Measurements from ENCODE around the gene PIGO. TPM values are rescaled to one million over a fixed set of nuclear protein-coding genes. Genes with fewer than 3 reads are reported as not detected.
A peak's percentile ranks its signal among the peaks of the same experiment; 100 is the strongest.

The PIGO gene
- total and polyA plus RNA-seq, 9 of the 15 experiments (the other 6 are each of a cell fraction or from before 2014, with no cell fraction given): 5.4 to 13.7 (median 9.7) TPM

DNA sequence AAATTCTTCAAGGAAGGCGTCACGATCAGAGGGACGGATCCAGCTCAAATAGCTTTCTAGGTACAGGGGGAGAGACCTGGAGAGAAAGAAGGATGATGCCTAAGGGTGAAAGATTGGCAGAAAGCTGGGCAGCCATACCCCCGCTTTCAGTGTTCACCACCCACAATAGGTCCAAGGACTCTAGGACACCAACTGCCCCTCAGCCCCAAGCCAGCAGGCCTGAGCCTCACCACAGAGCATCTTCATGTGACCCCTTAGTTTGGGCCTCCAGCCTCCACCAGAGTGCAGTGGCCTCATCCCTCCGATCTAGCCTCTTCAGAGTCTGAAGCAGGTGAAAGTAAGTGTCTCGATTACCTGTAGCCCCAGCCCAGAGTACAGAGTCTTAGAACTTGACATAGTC lies 22.2 kb downstream of the PIGO start:
- Histone ChIP-seq H3K4me2 (ENCODE audit: insufficient read depth, low read length) (no peak overlapping the region), H3K9me3 (replicated peaks; ENCODE audit: control insufficient read depth, insufficient read depth, low read depth, low read length) (no peaks in the 10 kb centered on the region), H3K9ac (ENCODE audit: insufficient read depth in 1 of 2, low read depth in 2 of 2, low read length in 2 of 2) (no peak overlapping the region), H3K4me3 (no peak overlapping the region), H4K20me1 (replicated peaks; ENCODE audit: control insufficient read depth, insufficient read depth, low read length) (peaks cover 19% of the 10 kb centered on the region), H2AFZ (ENCODE audit: low read depth, low read length) (no peak overlapping the region), H3K79me2 (ENCODE audit: control insufficient read depth, insufficient read depth, low read length) (peaks cover 52% of the 10 kb centered on the region), H3K36me3 (ENCODE audit: control insufficient read depth, insufficient read depth, low read length) (peaks cover 61% of the 10 kb centered on the region), H3K27me3 (ENCODE audit: control insufficient read depth in 2 of 2, insufficient read depth in 2 of 2, low read length in 2 of 2) (no peaks in the 10 kb centered on the region), H3K27ac (ENCODE audit: extremely low read depth, low read depth, low read length) (no peak overlapping the region), H3K4me1 (replicated peaks in 1 of 2; ENCODE audit: control insufficient read depth in 2 of 2, insufficient read depth in 2 of 2, low read length in 2 of 2) (peaks cover 14 to 17% of the 10 kb centered on the region in 2 experiments; a peak in 3 of 5 replicates), H3K9me1 (ENCODE audit: control insufficient read depth, insufficient read depth, low read length) (peaks cover 4% of the 10 kb centered on the region)
- FAIRE-seq (no peak), ATAC-seq (no peak), DNase-seq (ENCODE audit: extremely low read depth in 1 of 4, low spot score in 3 of 4) (no peak)
- POLR2A ChIA-PET: no interaction called here
- in situ Hi-C loops (cut with MboI) (no loop called here), intact Hi-C loops (cut with micrococcal nuclease) (no loop called here)
- CTCF ChIA-PET (ENCODE audit: low intra/inter-chr PET ratio): no interaction called here
- TF ChIP-seq BDP1 (IDR thresholded peaks at IDR 0.05; ENCODE audit: insufficient read depth, insufficient read length): no peak
- TF ChIP-seq, protein P1, sequence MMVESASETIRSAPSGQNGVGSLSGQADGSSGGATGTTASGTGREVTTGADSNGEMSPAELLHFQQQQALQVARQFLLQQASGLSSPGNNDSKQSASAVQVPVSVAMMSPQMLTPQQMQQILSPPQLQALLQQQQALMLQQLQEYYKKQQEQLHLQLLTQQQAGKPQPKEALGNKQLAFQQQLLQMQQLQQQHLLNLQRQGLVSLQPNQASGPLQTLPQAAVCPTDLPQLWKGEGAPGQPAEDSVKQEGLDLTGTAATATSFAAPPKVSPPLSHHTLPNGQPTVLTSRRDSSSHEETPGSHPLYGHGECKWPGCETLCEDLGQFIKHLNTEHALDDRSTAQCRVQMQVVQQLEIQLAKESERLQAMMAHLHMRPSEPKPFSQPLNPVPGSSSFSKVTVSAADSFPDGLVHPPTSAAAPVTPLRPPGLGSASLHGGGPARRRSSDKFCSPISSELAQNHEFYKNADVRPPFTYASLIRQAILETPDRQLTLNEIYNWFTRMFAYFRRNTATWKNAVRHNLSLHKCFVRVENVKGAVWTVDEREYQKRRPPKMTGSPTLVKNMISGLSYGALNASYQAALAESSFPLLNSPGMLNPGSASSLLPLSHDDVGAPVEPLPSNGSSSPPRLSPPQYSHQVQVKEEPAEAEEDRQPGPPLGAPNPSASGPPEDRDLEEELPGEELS (CRISPR knock-in tag; IDR thresholded peaks at IDR 0.05; ENCODE audit: borderline replicate concordance): no peak
- no peak for TF ChIP-seq TAF9B (IDR thresholded peaks at IDR 0.05; ENCODE audit: partially characterized antibody)
- BruUV-seq (replicated peaks): no TSS peak
- 100% methylated on average over 6 of the region's 6 CpGs for WGBS (ENCODE audit: insufficient coverage, low coverage, missing lambda C conversion rate)

DNA sequence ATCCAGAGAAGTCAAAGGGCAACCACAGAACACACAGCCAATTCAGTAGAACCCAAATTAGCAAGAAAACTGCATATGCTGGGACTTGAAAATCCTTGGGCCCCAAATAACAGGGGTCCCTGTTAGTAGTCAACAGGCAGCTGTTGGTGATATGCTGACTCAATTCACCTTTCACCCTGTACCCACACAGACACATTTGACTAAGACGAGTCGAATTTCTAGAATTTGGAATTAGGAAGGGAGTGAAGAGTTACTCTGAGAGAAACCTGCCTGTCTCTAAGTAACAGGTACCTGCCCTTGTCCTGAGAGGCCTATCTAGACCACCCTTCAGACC lies 23.1 kb downstream of the PIGO start:
- H3K9me1 ChIP-seq (ENCODE audit: control insufficient read depth, insufficient read depth, low read length): peaks cover 3% of the 10 kb centered on the region
- 77% methylated on average over 2 of the region's 2 CpGs for WGBS (ENCODE audit: insufficient coverage, low coverage, missing lambda C conversion rate)
- H3K4me1 ChIP-seq (replicated peaks in 1 of 2; ENCODE audit: control insufficient read depth in 2 of 2, insufficient read depth in 2 of 2, low read length in 2 of 2): peaks cover 8 to 15% of the 10 kb centered on the region in 2 experiments; a peak in 3 of 5 replicates
- POLR2A ChIA-PET: no interaction called here
- H3K4me3 ChIP-seq: no peak overlapping the region
- H3K79me2 ChIP-seq (ENCODE audit: control insufficient read depth, insufficient read depth, low read length): peaks cover 52% of the 10 kb centered on the region
- FAIRE-seq (peak; percentile 35), DNase-seq (ENCODE audit: extremely low read depth in 1 of 4, low spot score in 3 of 4) (no peak), ATAC-seq (no peak)
- intact Hi-C loops (cut with micrococcal nuclease): loop anchor here (2.0 kb wide), 2 partner anchors 24 to 42 kb away; partner anchors contain the start of genes ATOSB and PIGO
- H3K36me3 ChIP-seq (ENCODE audit: control insufficient read depth, insufficient read depth, low read length): peaks cover 70% of the 10 kb centered on the region
- H3K27me3 ChIP-seq (ENCODE audit: control insufficient read depth in 2 of 2, insufficient read depth in 2 of 2, low read length in 2 of 2): no peaks in the 10 kb centered on the region
- CTCF ChIA-PET (ENCODE audit: low intra/inter-chr PET ratio): no interaction called here
- H2AFZ ChIP-seq (ENCODE audit: low read depth, low read length): 0 out of 2 replicates have a peak overlapping the region, but pooled peaks have one; percentile 18
- H3K4me2 ChIP-seq (ENCODE audit: insufficient read depth, low read length): peak overlapping the region; percentile 49; the same call in 1 of the 2 replicates
- BruUV-seq (replicated peaks): no TSS peak
- H3K9me3 ChIP-seq (replicated peaks; ENCODE audit: control insufficient read depth, insufficient read depth, low read depth, low read length): no peaks in the 10 kb centered on the region
- H4K20me1 ChIP-seq (replicated peaks; ENCODE audit: control insufficient read depth, insufficient read depth, low read length): peaks cover 28% of the 10 kb centered on the region
- peak overlapping the region; percentile 41 for H3K27ac ChIP-seq (ENCODE audit: extremely low read depth, low read depth, low read length)
- no peak overlapping the region for H3K9ac ChIP-seq (ENCODE audit: insufficient read depth in 1 of 2, low read depth in 2 of 2, low read length in 2 of 2)
- in situ Hi-C loops (cut with MboI): no loop called here
- no peak for TF ChIP-seq POLR3G (IDR thresholded peaks at IDR 0.05; ENCODE audit: extremely low read depth, insufficient read length, insufficient replicate concordance)
- TF ChIP-seq ADNP (tag; IDR thresholded peaks at IDR 0.05): no peak
- no peak for TF ChIP-seq PPARD (CRISPR knock-in tag; IDR thresholded peaks at IDR 0.05)
- TF ChIP-seq, protein P2, sequence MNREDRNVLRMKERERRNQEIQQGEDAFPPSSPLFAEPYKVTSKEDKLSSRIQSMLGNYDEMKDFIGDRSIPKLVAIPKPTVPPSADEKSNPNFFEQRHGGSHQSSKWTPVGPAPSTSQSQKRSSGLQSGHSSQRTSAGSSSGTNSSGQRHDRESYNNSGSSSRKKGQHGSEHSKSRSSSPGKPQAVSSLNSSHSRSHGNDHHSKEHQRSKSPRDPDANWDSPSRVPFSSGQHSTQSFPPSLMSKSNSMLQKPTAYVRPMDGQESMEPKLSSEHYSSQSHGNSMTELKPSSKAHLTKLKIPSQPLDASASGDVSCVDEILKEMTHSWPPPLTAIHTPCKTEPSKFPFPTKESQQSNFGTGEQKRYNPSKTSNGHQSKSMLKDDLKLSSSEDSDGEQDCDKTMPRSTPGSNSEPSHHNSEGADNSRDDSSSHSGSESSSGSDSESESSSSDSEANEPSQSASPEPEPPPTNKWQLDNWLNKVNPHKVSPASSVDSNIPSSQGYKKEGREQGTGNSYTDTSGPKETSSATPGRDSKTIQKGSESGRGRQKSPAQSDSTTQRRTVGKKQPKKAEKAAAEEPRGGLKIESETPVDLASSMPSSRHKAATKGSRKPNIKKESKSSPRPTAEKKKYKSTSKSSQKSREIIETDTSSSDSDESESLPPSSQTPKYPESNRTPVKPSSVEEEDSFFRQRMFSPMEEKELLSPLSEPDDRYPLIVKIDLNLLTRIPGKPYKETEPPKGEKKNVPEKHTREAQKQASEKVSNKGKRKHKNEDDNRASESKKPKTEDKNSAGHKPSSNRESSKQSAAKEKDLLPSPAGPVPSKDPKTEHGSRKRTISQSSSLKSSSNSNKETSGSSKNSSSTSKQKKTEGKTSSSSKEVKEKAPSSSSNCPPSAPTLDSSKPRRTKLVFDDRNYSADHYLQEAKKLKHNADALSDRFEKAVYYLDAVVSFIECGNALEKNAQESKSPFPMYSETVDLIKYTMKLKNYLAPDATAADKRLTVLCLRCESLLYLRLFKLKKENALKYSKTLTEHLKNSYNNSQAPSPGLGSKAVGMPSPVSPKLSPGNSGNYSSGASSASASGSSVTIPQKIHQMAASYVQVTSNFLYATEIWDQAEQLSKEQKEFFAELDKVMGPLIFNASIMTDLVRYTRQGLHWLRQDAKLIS (CRISPR knock-in tag; IDR thresholded peaks at IDR 0.05): no peak
- TF ChIP-seq, protein P3, sequence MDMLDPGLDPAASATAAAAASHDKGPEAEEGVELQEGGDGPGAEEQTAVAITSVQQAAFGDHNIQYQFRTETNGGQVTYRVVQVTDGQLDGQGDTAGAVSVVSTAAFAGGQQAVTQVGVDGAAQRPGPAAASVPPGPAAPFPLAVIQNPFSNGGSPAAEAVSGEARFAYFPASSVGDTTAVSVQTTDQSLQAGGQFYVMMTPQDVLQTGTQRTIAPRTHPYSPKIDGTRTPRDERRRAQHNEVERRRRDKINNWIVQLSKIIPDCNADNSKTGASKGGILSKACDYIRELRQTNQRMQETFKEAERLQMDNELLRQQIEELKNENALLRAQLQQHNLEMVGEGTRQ (CRISPR knock-in tag; IDR thresholded peaks at IDR 0.05): no peak
- no peak for TF ChIP-seq SRSF7 (optimal IDR thresholded peaks at IDR 0.05; ENCODE audit: low read depth, low read length)

Data from K562 (cell line).